Upper lobe of right lung (tissue), 1 donor: Measurements from ENCODE around the gene CNOT2. TPM values are rescaled to one million over a fixed set of nuclear protein-coding genes. Genes with fewer than 3 reads are reported as not detected.

Experiments
- ATAC-seq: fragments of 200-7000 bp; cut with Tn5 transposase; one replicate; pipeline ENCODE4 v1.9.1; 2020; ENCODE audit warnings: mild to moderate bottlenecking, moderate library complexity
- DNase-seq: peaks from one replicate; pipeline ENCODE4 v3.0.0-alpha.2; 2020
- H3K27ac ChIP-seq: fragments of 200-600 bp; one replicate; pipeline ENCODE4 v1.8.0; 2022
- H3K27me3 ChIP-seq: fragments of 200-600 bp; one replicate; pipeline ENCODE4 v1.8.0; 2022; ENCODE audit warnings: mild to moderate bottlenecking
- H3K36me3 ChIP-seq: fragments of 200-600 bp; one replicate; pipeline ENCODE4 v1.8.0; 2022
- H3K4me1 ChIP-seq: fragments of 200-600 bp; one replicate; pipeline ENCODE4 v1.8.0; 2022
- H3K4me3 ChIP-seq: fragments of 200-600 bp; one replicate; pipeline ENCODE4 v1.8.0; 2022; ENCODE audit warnings: mild to moderate bottlenecking
- H3K9me3 ChIP-seq: fragments of 200-600 bp; one replicate; pipeline ENCODE4 v1.8.0; 2022
- CTCF ChIP-seq: fragments of 200-600 bp; IDR thresholded peaks from one replicate; pipeline ENCODE4 v1.8.0; 2022; ENCODE audit warnings: antibody characterized with exemption
- intact Hi-C: fragments of 100-400 bp; cut with DNase I; formaldehyde crosslinking; loops from one replicate; pipeline ENCODE4 v1.11.0; 2022
- total RNA-seq: library from RNA; stranded (reverse); fragmentation: NEBNext Ultra II Directional; extraction: Animal tissue kit (Norgen Biotek cat#: 25700); gene quantifications from one replicate; pipeline ENCODE4 v1.2.1, GENCODE V29; 2021
- donor health status: DM: no; HTN: yes; CAD: no; lungs with severe emphysema.

CNOT2 gene
- total RNA-seq, 1 donor from 2014 or later: 71.4 TPM

GRCh38 chr12:70334742-70335141 is 91.5 kb downstream of the CNOT2 start:
- Histone ChIP-seq H3K27me3 (no peaks in the 10 kb centered on the region), H3K27ac (no peak overlapping the region), H3K9me3 (no peaks in the 10 kb centered on the region), H3K4me3 (no peak overlapping the region), H3K36me3 (peaks cover 42% of the 10 kb centered on the region), H3K4me1 (no peaks in the 10 kb centered on the region)
- no peak for TF ChIP-seq CTCF
- intact Hi-C loops: no loop called here
- no peak for DNase-seq
- no peak for ATAC-seq

GRCh38 chr12:70338531-70338930 is 95.3 kb downstream of the CNOT2 start:
- no peak for DNase-seq
- Histone ChIP-seq H3K27me3 (no peaks in the 10 kb centered on the region), H3K36me3 (peaks cover 78% of the 10 kb centered on the region), H3K27ac (no peak overlapping the region), H3K4me3 (no peak overlapping the region), H3K4me1 (no peaks in the 10 kb centered on the region), H3K9me3 (no peaks in the 10 kb centered on the region)
- no peak for ATAC-seq
- intact Hi-C loops: no loop called here
- TF ChIP-seq CTCF: no peak

GRCh38 chr12:70351076-70351475 is 107.8 kb downstream of the CNOT2 start:
- H3K27me3 ChIP-seq: no peaks in the 10 kb centered on the region
- no peak for TF ChIP-seq CTCF
- H3K27ac ChIP-seq: no peak overlapping the region
- ATAC-seq (no peak), DNase-seq (no peak)
- intact Hi-C loops: no loop called here
- no peaks in the 10 kb centered on the region for H3K4me1 ChIP-seq
- no peaks in the 10 kb centered on the region for H3K9me3 ChIP-seq
- H3K4me3 ChIP-seq: no peak overlapping the region
- H3K36me3 ChIP-seq: peaks cover 38% of the 10 kb centered on the region

- intact Hi-C loops: no loop called here
- Histone ChIP-seq H3K4me3 (no peak overlapping the region), H3K9me3 (no peaks in the 10 kb centered on the region), H3K27me3 (no peaks in the 10 kb centered on the region), H3K36me3 (peaks cover 28% of the 10 kb centered on the region), H3K4me1 (no peaks in the 10 kb centered on the region), H3K27ac (no peak overlapping the region)
- DNase-seq (no peak), ATAC-seq (peak; percentile 43)
- no peak for TF ChIP-seq CTCF
These were observed 110.8 kb downstream of the CNOT2 start for GRCh38 chr12:70353780-70354660.

DNA sequence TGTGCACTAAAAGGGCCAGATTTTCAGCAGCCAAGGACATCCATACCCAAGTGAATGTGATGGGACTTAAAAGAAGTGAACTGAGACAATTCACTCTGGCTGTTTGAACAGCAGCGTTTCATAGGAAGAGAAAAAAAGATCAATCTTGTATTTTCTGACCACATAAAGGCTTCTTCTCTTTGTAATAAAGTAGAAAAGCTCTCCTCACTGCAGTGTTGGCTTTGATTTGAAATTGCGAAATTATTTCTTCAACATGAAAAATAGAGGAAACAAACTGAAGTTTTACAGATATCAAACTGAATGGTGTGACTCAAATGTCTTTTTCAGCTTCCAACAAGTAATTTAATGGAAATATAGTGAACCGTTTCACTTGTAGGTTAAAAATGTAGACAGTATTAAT is 111.6 kb downstream of the CNOT2 start:
- ATAC-seq (no peak), DNase-seq (no peak)
- no peak for TF ChIP-seq CTCF
- H3K27me3 ChIP-seq: no peaks in the 10 kb centered on the region
- no peaks in the 10 kb centered on the region for H3K4me1 ChIP-seq
- H3K36me3 ChIP-seq: peaks cover 28% of the 10 kb centered on the region
- no peak overlapping the region for H3K27ac ChIP-seq
- H3K4me3 ChIP-seq: no peak overlapping the region
- intact Hi-C loops: no loop called here
- no peaks in the 10 kb centered on the region for H3K9me3 ChIP-seq
